Liver (tissue), 9 donors: ENCODE data around the gene CASQ1. TPM values are rescaled to one million over a fixed set of nuclear protein-coding genes. Genes with fewer than 3 reads are reported as not detected.

Experiments used
- DNase-seq: peaks from one replicate; pipeline ENCODE4 v3.0.0-alpha.2; 2017; ENCODE audit warnings: low spot score
- H3K27ac ChIP-seq, 2 donors: one replicate each; pipeline ENCODE4 v1.7.0; 2013; ENCODE audit warnings: inconsistent platforms in 2 of 2, low read length in 2 of 2, control low read depth in 1 of 2, low read depth in 1 of 2, mild to moderate bottlenecking in 1 of 2
- H3K27me3 ChIP-seq, 4 donors: one replicate each; pipeline versions ENCODE4 v1.6.1 to v1.7.0; 2013; ENCODE audit warnings: low read length in 3 of 4, inconsistent platforms in 1 of 4, mild to moderate bottlenecking in 1 of 4, moderate library complexity in 1 of 4; ENCODE audit not compliant: control insufficient read depth in 4 of 4, insufficient read depth in 4 of 4
- H3K36me3 ChIP-seq, 4 donors: one replicate each; pipeline versions ENCODE4 v1.6.1 to v1.7.0; 2013; ENCODE audit warnings: low read length in 3 of 4, mild to moderate bottlenecking in 3 of 4, low read depth in 1 of 4, moderate library complexity in 1 of 4; ENCODE audit not compliant: control insufficient read depth in 4 of 4, insufficient read depth in 3 of 4
- H3K4me1 ChIP-seq, 4 donors: one replicate each; pipeline versions ENCODE4 v1.6.1 to v1.7.0; 2013; ENCODE audit warnings: low read length in 3 of 4, mild to moderate bottlenecking in 3 of 4, moderate library complexity in 1 of 4; ENCODE audit not compliant: control insufficient read depth in 4 of 4, insufficient read depth in 4 of 4
- H3K4me3 ChIP-seq, 3 donors: one replicate each; pipeline versions ENCODE4 v1.6.1 to v1.7.0; 2013; ENCODE audit warnings: low read length in 3 of 3, control low read depth in 1 of 3, low read depth in 1 of 3, mild to moderate bottlenecking in 1 of 3
- H3K9ac ChIP-seq, 2 donors: one replicate each; pipeline ENCODE4 v1.7.0; 2013; ENCODE audit warnings: low read length in 2 of 2, mild to moderate bottlenecking in 2 of 2, moderate library complexity in 2 of 2, control low read depth in 1 of 2, low read depth in 1 of 2
- H3K9me3 ChIP-seq, 4 donors: one replicate each; pipeline versions ENCODE4 v1.6.1 to v1.7.0; 2013; ENCODE audit warnings: low read length in 3 of 4; ENCODE audit not compliant: control insufficient read depth in 4 of 4
- ATF3 ChIP-seq: IDR thresholded peaks from 2 replicates; pipeline ENCODE4 v1.6.1; 2016; ENCODE audit warnings: antibody characterized with exemption
- CTCF ChIP-seq: fragments of 150-350 bp; IDR thresholded peaks from 2 replicates; pipeline ENCODE4 v1.5.1; 2017; ENCODE audit warnings: improper control_type of control experiment, low read depth, low read length; ENCODE audit not compliant: missing input control
- EGR1 ChIP-seq, 2 donors: IDR thresholded peaks; 2 replicates each; pipeline ENCODE4 v1.6.1; 2016 to 2018; ENCODE audit warnings: antibody characterized with exemption in 2 of 2, low read depth in 2 of 2
- FOXA1 ChIP-seq: IDR thresholded peaks from 2 replicates; pipeline ENCODE4 v1.6.1; 2016; ENCODE audit warnings: antibody characterized with exemption
- FOXA2 ChIP-seq: IDR thresholded peaks from 2 replicates; pipeline ENCODE4 v1.6.1; 2016; ENCODE audit warnings: antibody characterized with exemption
- GABPA ChIP-seq, 2 donors: IDR thresholded peaks in 1 of 2; conservative IDR thresholded peaks in 1 of 2; 2 replicates each; pipeline ENCODE4 v1.6.1; 2016; ENCODE audit warnings: antibody characterized with exemption in 2 of 2, mild to moderate bottlenecking in 1 of 2, moderate library complexity in 1 of 2
- HNF4A ChIP-seq, 2 donors: conservative IDR thresholded peaks; 2 replicates each; pipeline ENCODE4 v1.6.1; 2016; ENCODE audit warnings: antibody characterized with exemption in 2 of 2, mild to moderate bottlenecking in 2 of 2
- HNF4G ChIP-seq: IDR thresholded peaks from 2 replicates; pipeline ENCODE4 v1.6.1; 2016; ENCODE audit warnings: antibody characterized with exemption
- JUND ChIP-seq, 2 donors: IDR thresholded peaks; 2 replicates each; pipeline ENCODE4 v1.6.1; 2016; ENCODE audit warnings: antibody characterized with exemption in 2 of 2
- MAX ChIP-seq: IDR thresholded peaks from 2 replicates; pipeline ENCODE4 v1.6.1; 2016; ENCODE audit warnings: antibody characterized with exemption
- NR2F2 ChIP-seq: IDR thresholded peaks from 2 replicates; pipeline ENCODE4 v1.6.1; 2016; ENCODE audit warnings: antibody characterized with exemption
- RAD21 ChIP-seq, 2 donors: IDR thresholded peaks; 2 replicates each; pipeline ENCODE4 v1.6.1; 2016; ENCODE audit warnings: antibody characterized with exemption in 2 of 2, mild to moderate bottlenecking in 2 of 2
- REST ChIP-seq: IDR thresholded peaks from 2 replicates; pipeline ENCODE4 v1.6.1; 2016; ENCODE audit warnings: antibody characterized with exemption, mild to moderate bottlenecking
- RXRA ChIP-seq, 2 donors: IDR thresholded peaks; 2 replicates each; pipeline ENCODE4 v1.6.1; 2017 to 2018; ENCODE audit warnings: antibody characterized with exemption in 2 of 2, mild to moderate bottlenecking in 1 of 2
- SP1 ChIP-seq: IDR thresholded peaks from 2 replicates; pipeline ENCODE4 v1.6.1; 2018; ENCODE audit warnings: antibody characterized with exemption, mild to moderate bottlenecking
- TAF1 ChIP-seq: conservative IDR thresholded peaks from 2 replicates; pipeline ENCODE4 v1.6.1; 2016; ENCODE audit warnings: antibody characterized with exemption, mild to moderate bottlenecking
- YY1 ChIP-seq: IDR thresholded peaks from 2 replicates; pipeline ENCODE4 v1.6.1; 2016; ENCODE audit warnings: antibody characterized with exemption, mild to moderate bottlenecking
- ZBTB33 ChIP-seq: IDR thresholded peaks from 2 replicates; pipeline ENCODE4 v1.6.1; 2016; ENCODE audit warnings: antibody characterized with exemption
- WGBS: extraction: QIAGEN DNeasy Blood & Tissue Kit; methylation state at CpG from one replicate; pipeline ENCODE4 v1.1.7; 2013; 5-methylcytosine and 5-hydroxymethylcytosine counted together
- polyA plus RNA-seq, 2 donors: library from polyadenylated mRNA; stranded (reverse) in 1 of 2; unstranded in 1 of 2; fragments of 200-250 nt in 1 of 2; fragments of >200 nt in 1 of 2; fragmentation: Nextera tagmentation in 1 of 2; extraction: Ambion mirVana in 1 of 2; gene quantifications; one replicate each; pipeline versions ENCODE4 v1.2.1 to v1.2.3, GENCODE V29; 2013 to 2015
- total RNA-seq, 2 donors: library from RNA; depleted of rRNA; stranded (reverse); fragments of >200 nt; gene quantifications; one replicate each; pipeline ENCODE4 v1.2.3, GENCODE V29; 2014
- donor health status: healthy.
- donor health status: healthy.
- donor health status: healthy.
- donor health status: healthy.
- donor health status: healthy.

Gene CASQ1
- total and polyA plus RNA-seq, 4 donors = not detected

- no peaks in the 10 kb centered on the region for H3K4me1 ChIP-seq
- no peak overlapping the region for H3K9ac ChIP-seq
- TF ChIP-seq FOXA1 (no peak), TAF1 (no peak), RXRA (IDR thresholded peaks at IDR 0.05) (no peak), ZBTB33 (no peak), NR2F2 (no peak), FOXA2 (no peak), JUND (IDR thresholded peaks at IDR 0.05) (no peak), ATF3 (no peak), SP1 (no peak), RAD21 (IDR thresholded peaks at IDR 0.05) (no peak)
- DNase-seq = no peak
- WGBS = 90% methylated on average over 4 of the region's 4 CpGs
- H3K9me3 ChIP-seq = no peaks in the 10 kb centered on the region
- no peaks in the 10 kb centered on the region for H3K27me3 ChIP-seq
- no peak overlapping the region for H3K4me3 ChIP-seq
- no peak overlapping the region for H3K27ac ChIP-seq
- H3K36me3 ChIP-seq = no peaks in the 10 kb centered on the region
Measured at GRCh38 chr1:160167056-160167455, 23.3 kb upstream of the CASQ1 start.

- 95% methylated on average over 6 of the region's 6 CpGs for WGBS
- DNase-seq = no peak
- Histone ChIP-seq H3K27ac (no peak overlapping the region), H3K36me3 (no peaks in the 10 kb centered on the region), H3K9ac (no peak overlapping the region), H3K27me3 (no peaks in the 10 kb centered on the region), H3K4me3 (no peak overlapping the region), H3K9me3 (no peaks in the 10 kb centered on the region), H3K4me1 (no peaks in the 10 kb centered on the region)
- TF ChIP-seq MAX (no peak), EGR1 (IDR thresholded peaks at IDR 0.05; ENCODE audit: low read depth in 2 of 2) (no peak), RXRA (IDR thresholded peaks at IDR 0.05) (no peak), SP1 (no peak), CTCF (no peak), TAF1 (no peak), FOXA2 (no peak), FOXA1 (no peak), GABPA (IDR thresholded peaks at IDR 0.05 in 1 of 2, conservative IDR thresholded peaks at IDR 0.05 in 1 of 2) (no peak), NR2F2 (no peak), HNF4A (conservative IDR thresholded peaks at IDR 0.05) (no peak), YY1 (no peak), REST (no peak), JUND (IDR thresholded peaks at IDR 0.05) (no peak), HNF4G (no peak)
Measured at GRCh38 chr1:160167580-160167979, 22.8 kb upstream of the CASQ1 start.
